DOHH2 (cell line): Measurements from ENCODE around the gene FGFR3.

ENCODE experiments used
- H3F3A ChIP-seq: fragments of 200-600 bp; sonication (generic), shearing (Covaris generic); 2 replicates; pipeline ENCODE4 v1.6.0; 2016; ENCODE audit warnings: antibody characterized with exemption, mild to moderate bottlenecking; ENCODE audit not compliant: control insufficient read depth, insufficient read depth
- H3K27ac ChIP-seq: fragments of 200-600 bp; sonication (generic); 2 replicates; pipeline ENCODE4 v1.5.1; 2014; ENCODE audit warnings: low read depth, mild to moderate bottlenecking, low read length, moderate library complexity
- H3K27me3 ChIP-seq: fragments of 200-600 bp; sonication (generic); 2 replicates; pipeline ENCODE4 v1.6.1; 2014; ENCODE audit warnings: mild to moderate bottlenecking, low read length, mixed read lengths; ENCODE audit not compliant: control insufficient read depth
- H3K36me3 ChIP-seq: fragments of 200-600 bp; sonication (generic); 2 replicates; pipeline ENCODE4 v1.6.1; 2014; ENCODE audit warnings: mild to moderate bottlenecking, low read length, moderate library complexity, mixed read lengths; ENCODE audit not compliant: control insufficient read depth
- H3K4me1 ChIP-seq: fragments of 200-600 bp; sonication (generic); 2 replicates; pipeline ENCODE4 v1.6.1; 2014; ENCODE audit warnings: mild to moderate bottlenecking, low read length, mixed read lengths; ENCODE audit not compliant: control insufficient read depth
- H3K4me2 ChIP-seq: fragments of 200-600 bp; sonication (generic); 2 replicates; pipeline ENCODE4 v1.6.0; 2014; ENCODE audit warnings: mild to moderate bottlenecking, low read length, moderate library complexity
- H3K4me3 ChIP-seq: fragments of 200-600 bp; sonication (generic); 2 replicates; pipeline ENCODE4 v1.5.1; 2014; ENCODE audit warnings: mild to moderate bottlenecking, low read length, mixed read lengths
- H3K79me2 ChIP-seq: fragments of 200-600 bp; sonication (generic); 2 replicates; pipeline ENCODE4 v1.6.1; 2014; ENCODE audit warnings: mild to moderate bottlenecking, low read length, mixed read lengths; ENCODE audit not compliant: control insufficient read depth
- H3K9me2 ChIP-seq: fragments of 200-600 bp; sonication (generic); replicated peaks from 2 replicates; pipeline ENCODE4 v1.6.1; 2014; ENCODE audit warnings: mild to moderate bottlenecking, low read length, mixed read lengths; ENCODE audit not compliant: control insufficient read depth
- H3K9me3 ChIP-seq: fragments of 200-600 bp; sonication (generic); 2 replicates; pipeline ENCODE4 v1.6.1; 2014; ENCODE audit warnings: antibody characterized with exemption, low read length, mixed read lengths; ENCODE audit not compliant: control insufficient read depth, insufficient read depth
- H4K20me1 ChIP-seq: fragments of 200-600 bp; sonication (generic); 2 replicates; pipeline ENCODE4 v1.6.0; 2014; ENCODE audit warnings: low read depth, mild to moderate bottlenecking, antibody characterized with exemption, low read length, moderate library complexity; ENCODE audit not compliant: control insufficient read depth, insufficient read depth
- EZH2phosphoT487 ChIP-seq: fragments of 200-600 bp; sonication (generic); IDR thresholded peaks from 2 replicates; pipeline ENCODE4 v1.6.1; 2017; ENCODE audit warnings: borderline replicate concordance, mild to moderate bottlenecking, antibody characterized with exemption, low read length, moderate library complexity, mixed read lengths
- TF ChIP-seq, protein P1 (sequence below): fragments of 200-600 bp; sonication (generic); IDR thresholded peaks from one replicate; pipeline ENCODE4 v1.5.1; 2014; ENCODE audit warnings: antibody characterized with exemption, mild to moderate bottlenecking, low read depth, low read length; ENCODE audit not compliant: poor library complexity, severe bottlenecking

The FGFR3 gene

DNA sequence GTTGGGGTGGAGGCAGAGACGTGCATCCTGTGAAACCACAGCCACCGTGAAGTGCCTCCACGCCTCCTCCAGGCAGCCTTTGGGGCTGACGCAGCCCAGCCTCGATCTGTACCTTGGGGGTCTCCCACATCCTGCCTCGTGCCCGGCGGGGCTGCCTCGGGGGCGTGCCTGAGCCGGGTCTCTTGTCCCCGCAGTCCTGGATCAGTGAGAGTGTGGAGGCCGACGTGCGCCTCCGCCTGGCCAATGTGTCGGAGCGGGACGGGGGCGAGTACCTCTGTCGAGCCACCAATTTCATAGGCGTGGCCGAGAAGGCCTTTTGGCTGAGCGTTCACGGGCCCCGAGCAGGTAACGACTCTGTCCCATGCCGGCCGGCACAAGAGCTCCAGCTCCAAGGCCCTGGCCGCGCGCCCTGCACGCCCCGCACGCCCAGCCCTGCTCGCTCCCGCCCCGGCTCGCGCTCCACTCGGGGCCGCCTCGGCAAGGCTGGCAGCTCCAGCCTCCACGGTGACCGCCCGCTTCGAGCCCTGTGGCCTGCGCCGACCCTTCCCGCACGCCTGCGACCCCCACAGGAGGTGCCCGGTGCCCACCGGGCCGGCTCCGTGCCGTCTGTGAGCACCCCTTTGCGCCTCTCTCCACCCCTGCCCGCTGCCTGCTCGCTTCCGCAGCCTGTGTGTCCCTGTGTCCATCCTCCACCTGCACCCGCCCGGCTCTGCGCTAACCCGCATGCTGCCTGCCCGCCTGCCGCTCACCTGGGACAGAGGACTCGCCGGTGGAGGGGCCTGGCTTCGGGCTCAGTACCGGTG is 9.8 kb downstream of the FGFR3 start:
- H3K36me3 ChIP-seq, result no peaks in the 10 kb centered on the region
- H3K4me1 ChIP-seq, result no peaks in the 10 kb centered on the region; the same call in 1 of the 2 replicates
- H3K9me2 ChIP-seq, result no peaks in the 10 kb centered on the region
- H3F3A ChIP-seq, result no peaks in the 10 kb centered on the region
- TF ChIP-seq EZH2phosphoT487, result no peak
- TF ChIP-seq, protein P1, sequence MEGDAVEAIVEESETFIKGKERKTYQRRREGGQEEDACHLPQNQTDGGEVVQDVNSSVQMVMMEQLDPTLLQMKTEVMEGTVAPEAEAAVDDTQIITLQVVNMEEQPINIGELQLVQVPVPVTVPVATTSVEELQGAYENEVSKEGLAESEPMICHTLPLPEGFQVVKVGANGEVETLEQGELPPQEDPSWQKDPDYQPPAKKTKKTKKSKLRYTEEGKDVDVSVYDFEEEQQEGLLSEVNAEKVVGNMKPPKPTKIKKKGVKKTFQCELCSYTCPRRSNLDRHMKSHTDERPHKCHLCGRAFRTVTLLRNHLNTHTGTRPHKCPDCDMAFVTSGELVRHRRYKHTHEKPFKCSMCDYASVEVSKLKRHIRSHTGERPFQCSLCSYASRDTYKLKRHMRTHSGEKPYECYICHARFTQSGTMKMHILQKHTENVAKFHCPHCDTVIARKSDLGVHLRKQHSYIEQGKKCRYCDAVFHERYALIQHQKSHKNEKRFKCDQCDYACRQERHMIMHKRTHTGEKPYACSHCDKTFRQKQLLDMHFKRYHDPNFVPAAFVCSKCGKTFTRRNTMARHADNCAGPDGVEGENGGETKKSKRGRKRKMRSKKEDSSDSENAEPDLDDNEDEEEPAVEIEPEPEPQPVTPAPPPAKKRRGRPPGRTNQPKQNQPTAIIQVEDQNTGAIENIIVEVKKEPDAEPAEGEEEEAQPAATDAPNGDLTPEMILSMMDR, result no peak
- no peak overlapping the region for H3K27ac ChIP-seq
- no peaks in the 10 kb centered on the region for H4K20me1 ChIP-seq
- H3K79me2 ChIP-seq, result no peaks in the 10 kb centered on the region
- H3K9me3 ChIP-seq, result no peaks in the 10 kb centered on the region
- H3K4me2 ChIP-seq, result no peak overlapping the region
- H3K27me3 ChIP-seq, result no peaks in the 10 kb centered on the region
- H3K4me3 ChIP-seq, result no peak overlapping the region

DNA sequence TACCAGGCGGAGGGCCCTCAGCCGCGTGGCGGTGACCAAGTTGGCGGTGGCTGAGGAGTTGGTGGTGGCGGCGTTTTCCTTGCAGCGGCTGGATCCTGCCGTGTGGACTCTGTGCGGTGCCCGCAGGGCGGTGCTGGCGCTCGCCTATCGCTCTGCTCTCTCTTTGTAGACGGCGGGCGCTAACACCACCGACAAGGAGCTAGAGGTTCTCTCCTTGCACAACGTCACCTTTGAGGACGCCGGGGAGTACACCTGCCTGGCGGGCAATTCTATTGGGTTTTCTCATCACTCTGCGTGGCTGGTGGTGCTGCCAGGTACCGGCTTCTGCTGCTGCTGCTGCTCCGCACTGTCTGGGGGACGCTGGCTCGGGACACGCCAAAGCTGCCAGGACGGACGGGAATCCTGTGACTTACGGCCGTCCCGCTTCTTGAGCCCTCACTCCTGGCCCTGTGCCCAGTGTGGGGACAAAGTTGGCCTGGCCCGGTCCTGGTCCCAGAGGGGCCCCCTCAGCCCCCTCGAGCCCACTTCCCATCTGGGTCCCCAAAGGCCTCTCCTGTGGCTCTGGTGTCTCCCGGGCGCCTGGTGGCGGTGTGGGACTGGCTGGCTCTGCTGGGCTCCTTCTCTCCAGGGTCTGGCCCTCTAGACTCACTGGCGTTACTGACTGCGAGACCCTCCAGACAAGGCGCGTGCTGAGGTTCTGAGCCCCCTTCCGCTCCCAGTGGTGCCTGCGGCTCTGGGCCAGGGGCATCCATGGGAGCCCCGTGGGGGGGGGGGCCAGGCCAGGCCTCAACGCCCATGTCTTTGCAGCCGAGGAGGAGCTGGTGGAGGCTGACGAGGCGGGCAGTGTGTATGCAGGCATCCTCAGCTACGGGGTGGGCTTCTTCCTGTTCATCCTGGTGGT is 10.7 kb downstream of the FGFR3 start:
- H3K9me3 ChIP-seq, result no peaks in the 10 kb centered on the region
- H3K27me3 ChIP-seq, result no peaks in the 10 kb centered on the region
- no peaks in the 10 kb centered on the region; the same call in 1 of the 2 replicates for H3F3A ChIP-seq
- H3K4me2 ChIP-seq, result no peak overlapping the region
- no peak overlapping the region for H3K27ac ChIP-seq
- TF ChIP-seq EZH2phosphoT487, result no peak
- TF ChIP-seq, protein P1, result no peak
- no peaks in the 10 kb centered on the region for H3K79me2 ChIP-seq
- H3K4me1 ChIP-seq, result no peaks in the 10 kb centered on the region; the same call in 1 of the 2 replicates
- no peaks in the 10 kb centered on the region for H3K36me3 ChIP-seq
- H3K4me3 ChIP-seq, result no peak overlapping the region
- H4K20me1 ChIP-seq, result no peaks in the 10 kb centered on the region
- H3K9me2 ChIP-seq, result no peaks in the 10 kb centered on the region

DNA sequence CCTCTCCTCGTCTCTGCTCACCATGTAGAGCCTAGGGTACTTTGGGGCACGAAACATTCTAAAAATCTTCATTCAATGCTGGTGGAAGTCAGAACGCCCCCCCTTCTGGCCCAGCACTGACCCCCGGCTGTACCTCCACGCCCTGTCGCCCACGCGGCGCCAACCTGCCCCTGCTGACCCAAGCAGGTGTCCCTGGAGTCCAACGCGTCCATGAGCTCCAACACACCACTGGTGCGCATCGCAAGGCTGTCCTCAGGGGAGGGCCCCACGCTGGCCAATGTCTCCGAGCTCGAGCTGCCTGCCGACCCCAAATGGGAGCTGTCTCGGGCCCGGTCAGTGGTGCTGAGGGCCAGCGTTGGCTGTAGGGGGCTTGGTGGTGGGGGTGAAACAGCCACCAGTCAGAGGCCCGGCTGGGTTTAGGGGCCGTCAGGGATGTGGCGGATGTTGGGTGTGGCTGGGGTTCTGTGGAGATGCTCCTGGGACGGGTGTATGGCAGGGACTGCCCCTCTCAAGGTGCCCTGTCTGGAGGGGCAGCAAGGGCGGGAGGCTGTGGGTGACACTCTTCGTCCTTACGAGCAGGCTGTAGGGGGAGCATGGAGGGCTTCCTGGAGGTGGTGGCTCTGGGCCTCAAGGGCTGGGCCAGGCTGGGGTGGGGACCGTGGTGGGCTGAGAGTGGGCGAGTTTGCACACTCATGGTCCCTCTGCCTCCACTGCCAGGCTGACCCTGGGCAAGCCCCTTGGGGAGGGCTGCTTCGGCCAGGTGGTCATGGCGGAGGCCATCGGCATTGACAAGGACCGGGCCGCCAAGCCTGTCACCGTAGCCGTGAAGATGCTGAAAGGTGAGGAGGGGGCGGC is 11.8 kb downstream of the FGFR3 start:
- no peaks in the 10 kb centered on the region for H3K27me3 ChIP-seq
- 0 out of 2 replicates have a peak, but pooled peaks cover 4% of the 10 kb centered on the region for H4K20me1 ChIP-seq
- H3K9me2 ChIP-seq, result no peaks in the 10 kb centered on the region
- H3K27ac ChIP-seq, result no peak overlapping the region
- no peaks in the 10 kb centered on the region; the same call in 1 of the 2 replicates for H3F3A ChIP-seq
- H3K4me1 ChIP-seq, result no peaks in the 10 kb centered on the region; the same call in 1 of the 2 replicates
- H3K79me2 ChIP-seq, result no peaks in the 10 kb centered on the region
- no peak overlapping the region for H3K4me2 ChIP-seq
- H3K4me3 ChIP-seq, result no peak overlapping the region
- H3K9me3 ChIP-seq, result no peaks in the 10 kb centered on the region
- no peaks in the 10 kb centered on the region for H3K36me3 ChIP-seq
- TF ChIP-seq EZH2phosphoT487, result no peak
- TF ChIP-seq, protein P1, result no peak
